Activated CD8-positive, alpha-beta T cell treated with anti-CD3 and anti-CD28 coated beads, Interleukin-2, amount 10 ng/mL, durations not matched to agents 7 days and 5 days (primary cell): ENCODE measurements around the gene CD3D. TPM values are rescaled to one million over a fixed set of nuclear protein-coding genes. Genes with fewer than 3 reads are reported as not detected.

ENCODE experiments used
- ATAC-seq: fragments of 150-1000 bp; cut with Tn5 transposase; one replicate; pipeline ENCODE4 v1.10.0; 2021; ENCODE audit warnings: moderate library complexity
- CTCF ChIA-PET: fragments of 350-600 bp; sonication (Branson Sonifier 250); formaldehyde crosslinking; loops from one replicate; lab custom pipeline; 2021; ENCODE audit warnings: antibody characterized with exemption; lab: Charles Lee
- POLR2A ChIA-PET: fragments of 350-600 bp; sonication (Branson Sonifier 250); formaldehyde crosslinking; loops from one replicate; lab custom pipeline; 2021; ENCODE audit warnings: antibody characterized with exemption; lab: Charles Lee
- DNase-seq: peaks from one replicate; pipeline ENCODE4 v3.0.0-alpha.2; 2020
- H3K27ac Mint-ChIP-seq: one replicate; pipeline ENCODE4 v1.8.0; 2021; ENCODE audit warnings: mild to moderate bottlenecking, mixed read lengths
- H3K27me3 Mint-ChIP-seq: one replicate; pipeline ENCODE4 v1.8.0; 2021; ENCODE audit warnings: low read depth, mixed read lengths
- H3K36me3 Mint-ChIP-seq: one replicate; pipeline ENCODE4 v1.8.0; 2021; ENCODE audit warnings: low read depth, mixed read lengths
- H3K4me1 Mint-ChIP-seq: one replicate; pipeline ENCODE4 v1.8.0; 2021; ENCODE audit warnings: low read depth, mixed read lengths
- H3K4me3 Mint-ChIP-seq: one replicate; pipeline ENCODE4 v1.8.0; 2021; ENCODE audit warnings: mild to moderate bottlenecking, mixed read lengths
- H3K9me3 Mint-ChIP-seq: one replicate; pipeline ENCODE4 v1.8.0; 2022; ENCODE audit warnings: mixed read lengths; ENCODE audit not compliant: insufficient read depth
- total RNA-seq, 2 experiments: library from RNA; stranded (reverse); gene quantifications; one replicate each; pipeline ENCODE4 v1.2.3, GENCODE V29; 2021

Gene CD3D
- total RNA-seq, 2 experiments from 2014 or later, result 541 to 588 TPM

DNA sequence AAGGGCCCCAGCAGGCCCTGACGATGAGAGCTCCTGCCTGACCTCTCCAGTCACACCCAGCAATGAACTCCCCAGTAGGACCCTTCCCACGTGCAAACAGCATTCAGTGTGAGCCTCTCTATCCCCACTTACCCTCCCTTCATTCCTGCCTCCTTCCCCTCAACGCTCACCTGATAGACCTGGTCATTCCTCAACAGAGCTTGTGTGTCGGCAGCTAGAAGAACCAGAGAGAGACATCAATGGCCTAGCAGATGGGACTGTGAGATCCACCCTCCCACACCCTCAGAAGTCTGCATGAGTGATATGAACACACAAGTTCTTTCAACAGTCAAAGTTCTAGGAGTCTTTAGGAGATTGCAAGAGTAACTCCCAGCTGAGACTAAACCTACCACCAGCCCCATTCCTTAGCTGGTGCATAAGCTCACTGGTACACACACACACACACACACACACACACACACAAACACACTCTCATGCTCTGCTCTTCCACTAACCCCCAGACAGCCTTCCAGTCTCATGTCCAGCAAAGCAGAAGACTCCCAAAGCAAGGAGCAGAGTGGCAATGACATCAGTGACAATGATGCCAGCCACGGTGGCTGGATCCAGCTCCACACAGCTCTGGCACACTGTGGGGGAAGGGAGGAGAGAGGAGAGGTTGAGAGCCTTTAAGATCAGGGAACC lies 3.1 kb downstream of the CD3D start:
- peak; percentile 56 for DNase-seq
- Mint-ChIP-seq H3K4me1 (peaks cover 66% of the 10 kb centered on the region), H3K9me3 (no peaks in the 10 kb centered on the region), H3K27me3 (no peaks in the 10 kb centered on the region), H3K36me3 (peaks cover 73% of the 10 kb centered on the region), H3K27ac (peak overlapping the region; percentile 96), H3K4me3 (peak overlapping the region; percentile 84)
- ChIA-PET CTCF (interaction anchor here (0.9 to 2.9 kb wide), 9 partner anchors 8 to 141 kb away, joined by 3 to 11 read pairs (median 4); no protein-coding TSS in a partner anchor), POLR2A (interaction anchor here (0.6 to 4.3 kb wide), 9 partner anchors 8 to 755 kb away, joined by 3 to 30 read pairs (median 4); partner anchors contain the start of genes JAML and KMT2A)
- ATAC-seq, result peak; percentile 2

DNA sequence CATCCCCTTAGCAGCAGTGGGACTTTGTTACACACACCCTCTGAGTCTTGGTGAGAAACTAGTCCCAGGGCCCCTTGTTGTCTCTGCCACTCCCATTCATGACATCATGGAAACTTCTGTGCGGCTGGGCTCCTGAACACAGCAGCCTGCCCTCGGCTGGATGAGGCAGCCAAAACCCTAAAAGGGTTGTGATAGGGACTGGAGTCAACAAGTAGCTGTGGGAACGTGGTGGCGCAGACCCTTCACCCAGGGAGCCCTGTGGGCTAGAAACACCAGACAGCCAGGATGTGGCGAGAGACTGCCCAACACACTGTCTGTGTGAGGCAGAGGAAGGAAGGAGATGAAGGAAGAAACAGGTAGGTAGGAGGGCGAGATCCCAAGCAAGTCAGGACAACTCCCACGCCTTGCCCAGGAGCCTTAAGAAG lies 3.9 kb downstream of the CD3D start:
- H3K4me3 Mint-ChIP-seq, result peak overlapping the region; percentile 84
- peak; percentile 97 for DNase-seq
- CTCF ChIA-PET, result interaction anchor here (1.0 to 2.4 kb wide), 6 partner anchors 9 to 140 kb away, joined by 3 to 11 read pairs (median 4); no protein-coding TSS in a partner anchor
- POLR2A ChIA-PET, result interaction anchor here (0.6 to 1.5 kb wide), 5 partner anchors 9 to 756 kb away, joined by 3 to 9 read pairs (median 3); no protein-coding TSS in a partner anchor
- peaks cover 70% of the 10 kb centered on the region for H3K36me3 Mint-ChIP-seq
- peak overlapping the region; percentile 96 for H3K27ac Mint-ChIP-seq
- peaks cover 64% of the 10 kb centered on the region for H3K4me1 Mint-ChIP-seq
- no peaks in the 10 kb centered on the region for H3K27me3 Mint-ChIP-seq
- ATAC-seq, result peak; percentile 67
- peaks cover under 1% of the 10 kb centered on the region for H3K9me3 Mint-ChIP-seq

DNA sequence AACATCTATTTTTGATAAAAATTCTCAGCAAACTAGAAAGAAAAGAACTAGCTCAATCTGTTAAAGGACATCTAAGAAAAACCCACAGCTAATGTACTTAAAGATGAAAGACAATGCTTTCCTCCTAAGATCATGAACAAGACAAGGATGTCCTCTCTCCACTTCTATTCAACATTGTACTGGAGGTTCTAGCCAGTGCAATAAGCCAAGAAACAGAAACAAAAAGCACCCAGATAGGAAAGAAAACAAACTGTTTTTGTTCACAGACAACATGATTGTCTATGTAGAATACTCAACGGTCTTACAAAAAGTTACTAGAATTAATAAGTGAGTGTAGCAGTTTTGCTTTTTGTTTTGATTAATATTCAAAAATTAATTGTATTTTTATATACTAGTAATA lies 7.8 kb downstream of the CD3D start:
- Mint-ChIP-seq H3K36me3 (peaks cover 53% of the 10 kb centered on the region), H3K4me1 (peaks cover 54% of the 10 kb centered on the region), H3K4me3 (peak overlapping the region; percentile 49), H3K27ac (peak overlapping the region; percentile 84), H3K9me3 (peaks cover 5% of the 10 kb centered on the region), H3K27me3 (no peaks in the 10 kb centered on the region)
- POLR2A ChIA-PET, result interaction anchor here (1.9 kb wide), 1 partner anchor 30 kb away, joined by 8 read pairs; the partner anchor contains the start of gene CD3E
- CTCF ChIA-PET, result no interaction called here
- ATAC-seq (peak; percentile 13), DNase-seq (no peak)

DNA sequence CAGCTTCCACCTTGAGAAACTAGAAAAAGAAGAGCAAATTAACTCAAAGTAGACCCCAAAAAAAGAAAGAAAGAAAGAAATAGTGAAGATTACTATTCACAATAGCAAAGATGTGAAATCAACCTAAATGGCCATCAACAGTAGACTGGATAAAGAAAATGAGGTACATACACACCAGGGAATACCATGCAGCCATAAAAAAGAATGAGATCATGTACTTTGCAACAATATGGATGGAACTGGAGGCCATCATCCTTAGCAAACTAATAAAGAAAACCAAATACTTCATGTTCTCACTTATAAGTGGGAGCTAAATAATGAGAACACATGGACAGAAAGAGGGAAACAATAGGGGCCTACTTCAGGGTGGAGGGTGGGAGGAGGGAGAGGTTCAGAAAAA lies 13.8 kb downstream of the CD3D start:
- H3K27ac Mint-ChIP-seq, result no peak overlapping the region
- H3K9me3 Mint-ChIP-seq, result peaks cover 5% of the 10 kb centered on the region
- no peak for ATAC-seq
- no peaks in the 10 kb centered on the region for H3K27me3 Mint-ChIP-seq
- peaks cover 6% of the 10 kb centered on the region for H3K4me1 Mint-ChIP-seq
- H3K4me3 Mint-ChIP-seq, result no peak overlapping the region
- no peak for DNase-seq
- POLR2A ChIA-PET, result interaction anchor here (1.0 kb wide), 2 partner anchors 13 to 30 kb away, joined by 3 read pairs; partner anchors contain the start of gene UBE4A
- CTCF ChIA-PET, result interaction anchor here (0.8 to 1.0 kb wide), 2 partner anchors 23 to 33 kb away, joined by 3 read pairs; no protein-coding TSS in a partner anchor
- H3K36me3 Mint-ChIP-seq, result peaks cover 34% of the 10 kb centered on the region

DNA sequence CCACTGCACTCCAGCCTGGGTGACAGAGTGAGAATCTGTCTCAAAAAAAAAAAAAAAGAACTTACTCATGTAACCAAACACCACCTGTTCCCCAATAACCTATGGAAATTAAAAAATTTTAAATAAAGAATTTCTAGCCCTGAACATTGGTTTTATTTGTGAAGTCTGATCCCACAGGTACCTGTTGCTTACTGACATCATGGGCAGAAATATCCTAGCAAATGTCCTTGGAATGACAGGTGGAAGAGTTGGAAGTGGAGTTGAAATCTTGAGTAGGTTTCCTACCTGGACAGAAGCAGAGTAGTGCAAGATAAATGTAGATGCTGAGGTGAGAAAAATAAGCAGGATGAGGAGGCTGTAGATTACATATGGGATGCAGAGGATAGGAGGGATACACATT lies 17.2 kb downstream of the CD3D start:
- H3K27ac Mint-ChIP-seq, result no peak overlapping the region
- peaks cover 20% of the 10 kb centered on the region for H3K4me1 Mint-ChIP-seq

DNA sequence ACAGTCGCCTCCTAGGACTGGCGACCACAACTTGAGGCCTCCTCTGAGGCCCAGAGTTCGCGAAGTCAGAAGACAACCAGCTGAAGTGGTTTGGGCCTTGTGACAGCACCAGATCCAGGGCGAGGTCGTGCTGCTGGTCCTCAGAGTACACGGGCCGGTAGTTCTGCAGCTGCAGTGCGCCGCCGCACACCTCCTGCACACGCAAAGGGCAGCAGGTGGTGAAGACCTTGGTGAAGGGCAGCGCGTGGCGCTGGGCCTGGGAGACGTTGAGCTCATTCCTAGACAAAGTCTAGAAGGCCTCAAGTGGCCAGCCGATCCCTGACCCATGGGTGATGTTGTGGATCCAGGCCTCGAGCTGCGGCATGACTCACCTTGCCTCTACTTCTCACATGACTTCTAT lies 19.8 kb downstream of the CD3D start:
- Mint-ChIP-seq H3K4me1 (peaks cover 44% of the 10 kb centered on the region), H3K9me3 (no peaks in the 10 kb centered on the region), H3K27me3 (no peaks in the 10 kb centered on the region), H3K27ac (peak overlapping the region; percentile 37), H3K4me3 (no peak overlapping the region), H3K36me3 (peaks cover 42% of the 10 kb centered on the region)
- POLR2A ChIA-PET, result interaction anchor here (0.8 to 1.7 kb wide), 6 partner anchors 9 to 76 kb away, joined by 3 to 6 read pairs (median 4); partner anchors contain the start of genes CD3D and CD3E
- ATAC-seq (no peak), DNase-seq (no peak)
- CTCF ChIA-PET, result interaction anchor here (0.8 to 2.5 kb wide), 5 partner anchors 16 to 69 kb away, joined by 3 to 10 read pairs (median 3); partner anchors contain the start of gene CD3D

More for the DNA sequence above, 17.2 kb downstream of the CD3D start:
- Mint-ChIP-seq H3K27me3 (no peaks in the 10 kb centered on the region), H3K4me3 (no peak overlapping the region), H3K9me3 (no peaks in the 10 kb centered on the region), H3K36me3 (peaks cover 40% of the 10 kb centered on the region)
- ATAC-seq (no peak), DNase-seq (no peak)
- ChIA-PET CTCF (no interaction called here), POLR2A (no interaction called here)

DNA sequence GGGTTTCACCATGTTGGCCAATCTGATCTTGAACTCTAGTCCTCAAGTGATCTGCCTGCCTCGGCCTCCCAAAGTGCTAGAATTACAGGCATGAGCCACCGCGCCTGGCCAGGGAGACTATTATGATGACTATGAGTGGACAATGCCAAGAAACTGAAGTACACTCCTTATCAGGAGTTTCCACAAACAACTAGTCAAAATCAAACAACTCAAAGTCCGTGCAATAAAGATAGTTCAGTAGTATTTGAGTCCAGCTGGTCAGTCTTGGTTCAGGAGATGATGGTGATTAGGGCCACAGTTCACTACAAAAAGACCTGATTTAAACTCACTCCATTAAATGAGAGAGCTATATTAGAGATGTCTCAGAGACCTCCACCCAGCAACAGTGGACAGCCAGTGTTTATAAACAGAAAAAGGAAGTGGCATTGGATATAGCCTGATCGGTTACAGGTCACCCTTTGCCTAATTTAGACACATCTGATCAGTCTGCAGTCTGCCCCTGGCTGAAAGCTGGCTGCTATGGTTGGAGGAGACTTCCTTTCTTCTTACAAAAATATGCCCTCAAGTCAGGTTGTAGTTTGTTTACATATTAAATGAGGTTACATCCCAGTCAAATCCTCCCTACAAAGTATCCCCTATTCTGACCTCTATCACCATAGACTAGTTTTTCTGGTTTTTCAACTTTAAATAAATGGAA lies 21.0 kb downstream of the CD3D start:
- H3K27ac Mint-ChIP-seq, result peak overlapping the region; percentile 53
- H3K36me3 Mint-ChIP-seq, result peaks cover 49% of the 10 kb centered on the region
- DNase-seq (no peak), ATAC-seq (no peak)
- no peaks in the 10 kb centered on the region for H3K9me3 Mint-ChIP-seq
- CTCF ChIA-PET, result interaction anchor here (0.9 to 1.0 kb wide), 2 partner anchors 18 to 123 kb away, joined by 3 read pairs; no protein-coding TSS in a partner anchor
- peaks cover 52% of the 10 kb centered on the region for H3K4me1 Mint-ChIP-seq
- POLR2A ChIA-PET, result interaction anchor here (1.1 kb wide), 2 partner anchors 17 to 21 kb away, joined by 4 read pairs; partner anchors contain the start of genes CD3D and CD3E
- H3K27me3 Mint-ChIP-seq, result no peaks in the 10 kb centered on the region
- H3K4me3 Mint-ChIP-seq, result no peak overlapping the region

DNA sequence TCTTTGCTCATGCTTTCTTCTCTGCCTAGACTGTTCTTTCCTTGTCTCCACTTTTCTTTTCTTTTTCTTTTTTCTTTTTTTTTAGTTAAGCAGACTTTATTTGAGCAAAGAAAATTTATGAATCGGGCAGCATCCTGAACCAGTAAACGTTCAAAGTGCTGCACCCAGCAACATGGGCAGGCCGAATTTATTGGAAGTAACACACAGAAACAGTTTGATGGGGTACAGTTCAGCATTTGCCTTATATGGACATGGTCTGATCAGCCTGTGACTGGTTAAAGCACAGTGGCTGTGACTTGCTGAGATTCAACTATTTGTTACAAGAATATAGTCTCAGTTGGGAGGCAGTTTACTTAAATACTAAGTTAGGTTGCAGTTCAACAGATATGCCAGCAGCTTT lies 22.0 kb downstream of the CD3D start:
- Mint-ChIP-seq H3K27me3 (no peaks in the 10 kb centered on the region), H3K4me3 (no peak overlapping the region), H3K27ac (no peak overlapping the region), H3K4me1 (peaks cover 63% of the 10 kb centered on the region), H3K36me3 (peaks cover 51% of the 10 kb centered on the region), H3K9me3 (no peaks in the 10 kb centered on the region)
- no peak for ATAC-seq
- no peak for DNase-seq
- ChIA-PET CTCF (interaction anchor here (0.9 to 1.7 kb wide), 2 partner anchors 25 to 122 kb away, joined by 3 to 5 read pairs; no protein-coding TSS in a partner anchor), POLR2A (no interaction called here)

DNA sequence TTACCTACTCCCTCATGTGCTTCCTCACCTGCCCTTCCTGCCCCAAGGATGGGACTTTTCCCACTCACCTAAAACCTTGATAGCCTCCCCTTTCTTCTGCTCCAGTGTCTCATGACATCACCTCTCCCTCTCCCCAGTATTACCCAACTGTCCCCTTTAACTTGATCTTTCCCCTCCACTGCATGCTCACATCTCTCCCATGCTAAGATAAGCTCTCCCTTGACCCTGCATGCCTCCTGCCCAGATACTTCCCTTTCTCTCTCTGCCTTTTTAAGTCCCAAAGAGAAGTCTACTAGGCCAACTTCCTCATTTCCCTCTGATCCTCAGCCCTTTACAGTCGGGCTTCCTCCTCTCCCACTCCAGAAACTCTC lies 23.2 kb downstream of the CD3D start:
- Mint-ChIP-seq H3K27ac (peak overlapping the region; percentile 43), H3K4me1 (peaks cover 73% of the 10 kb centered on the region), H3K27me3 (no peaks in the 10 kb centered on the region), H3K4me3 (no peak overlapping the region), H3K9me3 (no peaks in the 10 kb centered on the region), H3K36me3 (peaks cover 53% of the 10 kb centered on the region)
- DNase-seq (no peak), ATAC-seq (no peak)
- CTCF ChIA-PET, result interaction anchor here (1.7 kb wide), 1 partner anchor 24 kb away, joined by 5 read pairs; no protein-coding TSS in a partner anchor
- POLR2A ChIA-PET, result no interaction called here

DNA sequence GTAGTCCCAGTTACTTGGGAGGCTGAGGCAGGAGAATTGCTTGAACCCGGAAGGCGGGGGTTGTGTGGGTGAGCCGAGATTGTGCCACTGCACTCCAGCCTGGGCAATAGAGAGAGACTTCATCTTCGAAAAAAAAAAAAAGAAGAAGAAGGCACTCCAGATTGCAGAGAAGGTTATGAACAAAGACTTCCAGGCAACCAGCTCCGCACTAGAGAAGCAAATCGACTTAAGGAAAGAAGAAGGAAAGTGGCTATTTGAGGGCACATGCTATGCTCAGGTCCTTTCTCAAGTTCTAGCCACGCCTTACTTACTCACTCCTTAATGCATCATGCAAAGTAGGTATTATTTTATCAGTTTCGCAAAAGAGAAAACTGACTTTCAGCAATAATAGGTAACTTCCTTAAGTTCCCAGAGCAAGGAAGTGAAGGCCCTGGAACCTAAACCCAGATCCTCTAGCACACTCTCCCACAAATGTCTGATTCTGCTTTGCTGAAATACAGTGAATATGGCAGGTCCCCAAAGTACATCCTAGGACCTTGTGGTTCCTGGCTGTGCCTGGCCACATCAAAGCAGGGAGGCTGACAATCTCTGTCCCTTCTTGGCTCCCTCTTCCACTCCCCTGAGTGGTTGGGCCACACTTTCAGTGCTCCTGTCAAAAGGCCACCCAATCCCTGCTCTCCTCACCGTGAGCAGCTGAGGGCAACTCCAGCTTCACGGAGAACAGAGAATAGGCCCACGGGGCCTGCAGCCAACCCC lies 23.7 kb downstream of the CD3D start:
- H3K4me3 Mint-ChIP-seq, result no peak overlapping the region
- CTCF ChIA-PET, result interaction anchor here (1.7 kb wide), 1 partner anchor 23 kb away, joined by 5 read pairs; no protein-coding TSS in a partner anchor
- no peak for ATAC-seq
- H3K4me1 Mint-ChIP-seq, result peaks cover 79% of the 10 kb centered on the region
- POLR2A ChIA-PET, result no interaction called here
- peaks cover 56% of the 10 kb centered on the region for H3K36me3 Mint-ChIP-seq
- no peak for DNase-seq
- peak overlapping the region; percentile 43 for H3K27ac Mint-ChIP-seq
- no peaks in the 10 kb centered on the region for H3K9me3 Mint-ChIP-seq
- H3K27me3 Mint-ChIP-seq, result no peaks in the 10 kb centered on the region

DNA sequence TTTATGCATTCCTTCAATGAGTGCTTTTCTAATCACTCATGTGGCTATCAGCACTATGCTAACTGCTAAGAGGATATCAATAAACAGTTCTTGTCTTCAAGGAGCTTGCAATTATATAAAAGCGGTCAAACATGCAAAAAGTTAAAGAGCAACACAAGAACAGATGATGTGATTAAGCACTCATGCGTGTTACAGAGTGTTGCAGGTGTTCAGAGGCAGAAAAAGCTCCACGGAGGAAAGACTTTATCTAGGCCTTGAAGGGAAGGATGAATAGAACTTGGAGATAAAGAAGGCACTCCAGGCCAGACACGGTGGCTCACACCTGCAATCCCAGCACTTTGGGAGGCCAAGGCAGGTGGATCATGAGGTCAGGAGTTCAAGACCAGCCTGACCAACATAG lies 24.4 kb downstream of the CD3D start:
- Mint-ChIP-seq H3K4me1 (peaks cover 83% of the 10 kb centered on the region), H3K27ac (peak overlapping the region; percentile 59), H3K4me3 (no peak overlapping the region), H3K36me3 (peaks cover 57% of the 10 kb centered on the region), H3K9me3 (no peaks in the 10 kb centered on the region), H3K27me3 (no peaks in the 10 kb centered on the region)
- DNase-seq (no peak), ATAC-seq (no peak)
- ChIA-PET POLR2A (no interaction called here), CTCF (no interaction called here)
